ENCODE data around the gene LIMD2.

Gene LIMD2

GRCh38 chr17:63685578-63685977, 14.3 kb downstream of the LIMD2 start:
- Histone ChIP-seq H3K79me2 (peaks cover 2% of the 10 kb centered on the region), H2AFZ (no peak overlapping the region), H3K27me3 (ENCODE audit: control insufficient read depth, insufficient read depth, low read length) (no peaks in the 10 kb centered on the region), H3K36me3 (ENCODE audit: control insufficient read depth, insufficient read depth, low read length) (no peaks in the 10 kb centered on the region), H3K9ac (no peak overlapping the region), H3K4me1 (no peaks in the 10 kb centered on the region), H3K4me3 (ENCODE audit: low read depth, low read length) (no peak overlapping the region), H3K4me2 (ENCODE audit: low read length) (no peak overlapping the region), H3K27ac (no peak overlapping the region), H3K9me3 (ENCODE audit: control insufficient read depth, low read length) (no peaks in the 10 kb centered on the region)
- TF ChIP-seq CTCF (IDR thresholded peaks at IDR 0.05) = no peak

GRCh38 chr17:63685041-63685440, 14.9 kb downstream of the LIMD2 start:
- no peak for TF ChIP-seq CTCF (IDR thresholded peaks at IDR 0.05)

GRCh38 chr17:63682981-63683380, 16.9 kb downstream of the LIMD2 start:
- TF ChIP-seq CTCF (IDR thresholded peaks at IDR 0.05) = no peak
- Histone ChIP-seq H3K4me3 (ENCODE audit: low read depth, low read length) (no peak overlapping the region), H3K4me2 (ENCODE audit: low read length) (no peak overlapping the region), H3K27ac (no peak overlapping the region), H2AFZ (no peak overlapping the region), H3K36me3 (ENCODE audit: control insufficient read depth, insufficient read depth, low read length) (no peaks in the 10 kb centered on the region), H3K9ac (no peak overlapping the region), H3K9me3 (ENCODE audit: control insufficient read depth, low read length) (no peaks in the 10 kb centered on the region), H3K4me1 (no peaks in the 10 kb centered on the region), H3K27me3 (ENCODE audit: control insufficient read depth, insufficient read depth, low read length) (no peaks in the 10 kb centered on the region), H3K79me2 (peaks cover 19% of the 10 kb centered on the region)

More at GRCh38 chr17:63685041-63685440, 14.9 kb downstream of the LIMD2 start:
- Histone ChIP-seq H2AFZ (no peak overlapping the region), H3K27me3 (ENCODE audit: control insufficient read depth, insufficient read depth, low read length) (no peaks in the 10 kb centered on the region), H3K36me3 (ENCODE audit: control insufficient read depth, insufficient read depth, low read length) (no peaks in the 10 kb centered on the region), H3K4me1 (no peaks in the 10 kb centered on the region), H3K9ac (no peak overlapping the region), H3K4me3 (ENCODE audit: low read depth, low read length) (no peak overlapping the region), H3K79me2 (peaks cover 3% of the 10 kb centered on the region), H3K27ac (no peak overlapping the region), H3K9me3 (ENCODE audit: control insufficient read depth, low read length) (no peaks in the 10 kb centered on the region), H3K4me2 (ENCODE audit: low read length) (peak overlapping the region; percentile 19)

GRCh38 chr17:63682441-63682840, 17.5 kb downstream of the LIMD2 start:
- no peak overlapping the region for H3K9ac ChIP-seq
- H3K27me3 ChIP-seq (ENCODE audit: control insufficient read depth, insufficient read depth, low read length) = no peaks in the 10 kb centered on the region
- no peak overlapping the region for H2AFZ ChIP-seq
- H3K4me1 ChIP-seq = no peaks in the 10 kb centered on the region
- no peak overlapping the region for H3K4me3 ChIP-seq (ENCODE audit: low read depth, low read length)
- peaks cover 24% of the 10 kb centered on the region for H3K79me2 ChIP-seq
- no peak overlapping the region for H3K27ac ChIP-seq
- no peak for TF ChIP-seq CTCF (IDR thresholded peaks at IDR 0.05)
- no peaks in the 10 kb centered on the region for H3K9me3 ChIP-seq (ENCODE audit: control insufficient read depth, low read length)
- no peaks in the 10 kb centered on the region for H3K36me3 ChIP-seq (ENCODE audit: control insufficient read depth, insufficient read depth, low read length)
- no peak overlapping the region for H3K4me2 ChIP-seq (ENCODE audit: low read length)

GRCh38 chr17:63681530-63681929, 18.4 kb downstream of the LIMD2 start:
- Histone ChIP-seq H3K4me1 (peaks cover 4% of the 10 kb centered on the region), H3K79me2 (peaks cover 24% of the 10 kb centered on the region), H3K4me2 (ENCODE audit: low read length) (no peak overlapping the region), H3K27me3 (ENCODE audit: control insufficient read depth, insufficient read depth, low read length) (no peaks in the 10 kb centered on the region), H3K4me3 (ENCODE audit: low read depth, low read length) (no peak overlapping the region), H3K36me3 (ENCODE audit: control insufficient read depth, insufficient read depth, low read length) (no peaks in the 10 kb centered on the region), H2AFZ (no peak overlapping the region), H3K9me3 (ENCODE audit: control insufficient read depth, low read length) (no peaks in the 10 kb centered on the region), H3K9ac (no peak overlapping the region), H3K27ac (no peak overlapping the region)
- TF ChIP-seq CTCF (IDR thresholded peaks at IDR 0.05) = no peak
